PFSK-1 (cell line): ENCODE measurements around the gene HS1BP3.

Experiments used
- SIN3A ChIP-seq: IDR thresholded peaks from 2 replicates; pipeline ENCODE4 v1.6.1; 2012; ENCODE audit warnings: mild to moderate bottlenecking, low read length, moderate library complexity, borderline replicate concordance; ENCODE audit not compliant: insufficient read depth
- TAF1 ChIP-seq: IDR thresholded peaks from 2 replicates; pipeline ENCODE4 v1.6.1; 2012; ENCODE audit warnings: low read length, control low read depth, borderline replicate concordance; ENCODE audit not compliant: insufficient read depth

DNA sequence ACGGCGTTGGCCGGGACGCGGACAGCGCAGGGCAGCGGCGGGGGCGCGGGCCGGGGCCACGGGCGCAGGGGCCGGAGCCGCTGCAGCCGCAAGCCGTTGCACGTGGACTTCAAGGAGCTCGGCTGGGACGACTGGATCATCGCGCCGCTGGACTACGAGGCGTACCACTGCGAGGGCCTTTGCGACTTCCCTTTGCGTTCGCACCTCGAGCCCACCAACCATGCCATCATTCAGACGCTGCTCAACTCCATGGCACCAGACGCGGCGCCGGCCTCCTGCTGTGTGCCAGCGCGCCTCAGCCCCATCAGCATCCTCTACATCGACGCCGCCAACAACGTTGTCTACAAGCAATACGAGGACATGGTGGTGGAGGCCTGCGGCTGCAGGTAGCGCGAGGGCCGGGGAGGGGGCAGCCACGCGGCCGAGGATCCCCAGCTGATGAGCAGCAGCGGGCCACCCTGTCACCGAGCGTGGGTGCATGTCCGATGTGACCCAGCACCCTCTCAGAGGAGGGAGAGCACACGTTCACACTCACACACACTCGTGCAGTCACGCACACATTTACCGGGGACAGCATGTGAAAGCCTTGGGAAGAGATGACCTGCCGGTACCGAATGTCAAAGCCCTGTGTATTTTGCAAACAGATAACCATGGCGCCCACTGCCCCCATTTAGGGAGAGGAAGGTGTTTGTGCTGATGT, 20.3 kb upstream of the HS1BP3 start:
- no peak for TF ChIP-seq SIN3A
- TF ChIP-seq TAF1 = no peak
